Sigmoid colon (tissue), 7 donors: ENCODE data around the gene RPL36A. TPM values are rescaled to one million over a fixed set of nuclear protein-coding genes. Genes with fewer than 3 reads are reported as not detected.
A peak's percentile ranks its signal among the peaks of the same experiment; 100 is the strongest.

ENCODE experiments used
- DNase-seq: peaks from one replicate; pipeline ENCODE4 v3.0.0-alpha.2; 2019
- H3K27ac ChIP-seq, 4 donors: fragments of 200-600 bp; sonication (generic); one replicate each; pipeline ENCODE4 v1.5.1; 2016 to 2019; ENCODE audit warnings: mild to moderate bottlenecking in 1 of 4
- H3K27me3 ChIP-seq, 3 donors: fragments of 200-600 bp; sonication (generic); one replicate each; pipeline ENCODE4 v1.5.1; 2019; ENCODE audit warnings: mild to moderate bottlenecking in 1 of 3
- H3K36me3 ChIP-seq, 4 donors: fragments of 200-600 bp; sonication (generic); one replicate each; pipeline ENCODE4 v1.5.1; 2016 to 2019
- H3K4me1 ChIP-seq, 4 donors: fragments of 200-600 bp; sonication (generic); one replicate each; pipeline ENCODE4 v1.5.1; 2017 to 2019
- H3K4me3 ChIP-seq, 4 donors: fragments of 200-600 bp; sonication (generic); one replicate each; pipeline ENCODE4 v1.5.1; 2017 to 2019; ENCODE audit warnings: mild to moderate bottlenecking in 2 of 4, moderate library complexity in 1 of 4
- H3K9me3 ChIP-seq, 4 donors: fragments of 200-600 bp in 3 of 4; sonication (generic) in 3 of 4; one replicate each; pipeline versions ENCODE4 v1.5.1 to v1.6.1; 2013 to 2019
- EP300 ChIP-seq, 4 donors: sonication (generic); formaldehyde crosslinking; IDR thresholded peaks; one replicate each; pipeline ENCODE4 v1.6.1; 2017; ENCODE audit warnings: antibody characterized with exemption in 4 of 4
- POLR2A ChIP-seq, 2 donors: fragments of 450-650 bp; IDR thresholded peaks; one replicate each; pipeline ENCODE4 v1.6.1; 2016; ENCODE audit warnings: antibody characterized with exemption in 2 of 2, mild to moderate bottlenecking in 2 of 2, moderate library complexity in 2 of 2
- POLR2AphosphoS5 ChIP-seq, 4 donors: sonication (generic); formaldehyde crosslinking; IDR thresholded peaks; one replicate each; pipeline ENCODE4 v1.6.1; 2017; ENCODE audit warnings: antibody characterized with exemption in 4 of 4
- WGBS, 2 donors: extraction: QIAGEN DNeasy Blood & Tissue Kit; methylation state at CpG; one replicate each; pipeline ENCODE4 v1.1.7; 2013; 5-methylcytosine and 5-hydroxymethylcytosine counted together
- intact Hi-C: fragments of 100-400 bp; cut with DNase I; formaldehyde crosslinking; loops from one replicate; pipeline ENCODE4 v1.15.1; 2023
- polyA plus RNA-seq, 3 donors: library from polyadenylated mRNA; stranded (reverse); fragments of 200-250 nt; gene quantifications; one replicate each; pipeline ENCODE4 v1.2.3, GENCODE V29; 2013
- total RNA-seq, 4 donors: library from RNA; depleted of rRNA; stranded (reverse); fragments of >200 nt; gene quantifications; one replicate each; pipeline ENCODE4 v1.1.0, GENCODE V29; 2016
- TF ChIP-seq, protein P1 (sequence below), 4 experiments: fragments of 450-650 bp in 3 of 4; fragments of 200-600 bp in 1 of 4; IDR thresholded peaks; one replicate each; pipeline ENCODE4 v1.5.1; 2016 to 2019; ENCODE audit warnings: antibody characterized with exemption in 4 of 4, mild to moderate bottlenecking in 3 of 4, moderate library complexity in 2 of 4
- donor health status: healthy with polysubstance abuse.
- donor health status: Bipolar disorder and iron deficiency.
- donor health status: healthy.

The RPL36A gene
- total RNA-seq (1,000 to 10,000 TPM in 2 of 4 donors, 100 to 1,000 TPM in 2; 753 to 2,539 (median 1,366) TPM), polyA plus RNA-seq (1,000 to 10,000 TPM; 1,854 to 3,258 (median 2,959) TPM)

DNA sequence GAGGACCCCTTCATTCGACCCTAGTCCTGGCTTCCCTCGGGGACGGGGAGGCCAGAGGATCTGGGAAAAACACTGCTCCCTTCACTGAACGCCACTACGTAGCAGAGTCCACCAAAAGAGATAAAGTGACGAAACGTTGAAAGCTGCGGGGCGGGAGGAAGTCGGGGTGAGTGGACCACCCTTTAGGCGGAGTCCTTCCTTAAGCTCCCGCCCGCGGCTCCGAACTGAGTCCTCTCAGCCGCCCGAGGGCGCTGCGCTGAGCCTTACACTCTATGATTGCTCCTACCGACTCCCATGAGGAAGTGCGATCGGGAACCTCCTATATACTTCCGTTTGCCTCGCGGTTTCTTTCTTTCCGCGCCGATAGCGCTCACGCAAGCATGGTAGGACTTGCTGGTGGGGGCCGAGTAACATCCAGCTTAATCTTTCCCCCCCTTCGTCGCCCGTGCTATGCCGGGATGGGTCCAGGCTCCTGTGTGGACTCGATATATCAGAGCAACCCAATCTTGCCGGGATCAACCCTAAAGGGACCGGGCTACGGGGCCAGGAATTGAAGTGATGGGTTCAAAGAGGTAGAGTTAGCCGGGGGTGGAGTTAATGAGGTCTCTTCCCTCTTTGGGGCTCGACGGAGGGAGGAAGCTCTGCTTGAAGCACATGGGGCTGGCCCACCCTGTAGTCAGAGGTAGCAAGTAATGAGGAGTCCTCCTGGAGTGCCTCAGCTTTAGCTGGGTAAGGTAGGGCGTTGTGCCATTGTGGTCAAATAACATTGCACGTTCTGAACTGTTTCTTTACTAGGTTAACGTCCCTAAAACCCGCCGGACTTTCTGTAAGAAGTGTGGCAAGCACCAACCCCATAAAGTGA is at the start of gene RPL36A:
TSS of gene RPL36A (plus strand) at position 348 of the 862 bp plus-strand sequence. CDS start at position 381, 33 bp downstream.
- Histone ChIP-seq H3K4me1 (peaks cover 0 to 8% (median 0%) of the 10 kb centered on the region in 4 donors), H3K27ac (peak within 1 kb of the TSS; percentile 71 to 85 (median 76)), H3K4me3 (peak within 1 kb of the TSS; percentile 24 to 53 (median 50)), H3K27me3 (no peaks in the 10 kb centered on the region), H3K9me3 (no peaks in the 10 kb centered on the region), H3K36me3 (peaks cover 0 to 10% (median 2%) of the 10 kb centered on the region in 4 donors)
- peak; percentile 93 to 97 (median 95) for TF ChIP-seq POLR2AphosphoS5 (IDR thresholded peaks at IDR 0.05)
- TF ChIP-seq POLR2A (IDR thresholded peaks at IDR 0.05), result peak; percentile 71 to 75
- no peak for TF ChIP-seq EP300 (IDR thresholded peaks at IDR 0.05)
- TF ChIP-seq, protein P1, sequence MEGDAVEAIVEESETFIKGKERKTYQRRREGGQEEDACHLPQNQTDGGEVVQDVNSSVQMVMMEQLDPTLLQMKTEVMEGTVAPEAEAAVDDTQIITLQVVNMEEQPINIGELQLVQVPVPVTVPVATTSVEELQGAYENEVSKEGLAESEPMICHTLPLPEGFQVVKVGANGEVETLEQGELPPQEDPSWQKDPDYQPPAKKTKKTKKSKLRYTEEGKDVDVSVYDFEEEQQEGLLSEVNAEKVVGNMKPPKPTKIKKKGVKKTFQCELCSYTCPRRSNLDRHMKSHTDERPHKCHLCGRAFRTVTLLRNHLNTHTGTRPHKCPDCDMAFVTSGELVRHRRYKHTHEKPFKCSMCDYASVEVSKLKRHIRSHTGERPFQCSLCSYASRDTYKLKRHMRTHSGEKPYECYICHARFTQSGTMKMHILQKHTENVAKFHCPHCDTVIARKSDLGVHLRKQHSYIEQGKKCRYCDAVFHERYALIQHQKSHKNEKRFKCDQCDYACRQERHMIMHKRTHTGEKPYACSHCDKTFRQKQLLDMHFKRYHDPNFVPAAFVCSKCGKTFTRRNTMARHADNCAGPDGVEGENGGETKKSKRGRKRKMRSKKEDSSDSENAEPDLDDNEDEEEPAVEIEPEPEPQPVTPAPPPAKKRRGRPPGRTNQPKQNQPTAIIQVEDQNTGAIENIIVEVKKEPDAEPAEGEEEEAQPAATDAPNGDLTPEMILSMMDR (IDR thresholded peaks at IDR 0.05), result peak in 3 of 4 experiments; percentile 32 to 53 (median 49)
- WGBS, 2 donors, result 0 to 1% methylated on average over 47 of the region's 47 CpGs
- DNase-seq, result peak; percentile 92
- intact Hi-C loops, result loop anchor here (2.0 to 5.0 kb wide), 2 partner anchors 16 to 44 kb away; partner anchors contain the start of genes GLA and TIMM8A

DNA sequence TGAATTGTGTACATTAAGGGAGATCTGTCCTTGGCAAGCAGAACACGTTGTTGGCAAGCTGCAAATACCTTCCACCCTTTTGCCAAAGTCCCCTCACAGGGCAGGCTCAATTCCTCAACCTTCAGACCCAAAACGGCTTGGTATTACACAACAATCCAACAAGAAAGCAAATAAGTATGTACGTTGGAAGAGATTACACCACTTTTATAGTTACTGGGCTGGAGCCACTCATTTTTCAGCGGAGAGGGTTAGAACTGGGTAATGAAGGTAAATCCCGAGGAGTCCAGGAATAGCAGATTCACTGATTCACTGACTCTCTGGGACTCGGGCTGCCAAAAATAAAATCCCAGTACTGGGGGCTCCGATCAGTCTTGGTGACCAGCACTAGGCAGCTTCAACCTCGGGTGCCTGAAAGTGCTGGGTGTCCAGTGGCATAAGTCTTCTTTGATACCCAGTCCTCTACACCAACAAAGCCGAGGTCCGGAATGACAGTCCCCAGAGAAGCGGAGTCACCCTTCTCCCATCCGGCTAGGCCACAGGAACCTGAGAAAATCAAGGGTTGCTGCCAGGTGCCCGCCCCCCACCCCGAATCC is 42.9 kb upstream of the RPL36A start:
- Histone ChIP-seq H3K27me3 (no peaks in the 10 kb centered on the region), H3K36me3 (no peaks in the 10 kb centered on the region), H3K4me1 (peaks cover 0 to 8% (median 7%) of the 10 kb centered on the region in 4 donors), H3K4me3 (peak overlapping the region; percentile 62 to 68 (median 64)), H3K27ac (peak overlapping the region; percentile 79 to 91 (median 88)), H3K9me3 (no peaks in the 10 kb centered on the region)
- TF ChIP-seq POLR2AphosphoS5 (IDR thresholded peaks at IDR 0.05), result no peak
- TF ChIP-seq, protein P1 (IDR thresholded peaks at IDR 0.05), result no peak
- no peak for TF ChIP-seq EP300 (IDR thresholded peaks at IDR 0.05)
- TF ChIP-seq POLR2A (IDR thresholded peaks at IDR 0.05), result no peak
- no peak for DNase-seq
- intact Hi-C loops, result loop anchor here (5.0 kb wide), 1 partner anchor 44 kb away; the partner anchor contains the start of gene RPL36A
- WGBS, 2 donors, result 0 to 1% methylated on average over 14 of the region's 14 CpGs

DNA sequence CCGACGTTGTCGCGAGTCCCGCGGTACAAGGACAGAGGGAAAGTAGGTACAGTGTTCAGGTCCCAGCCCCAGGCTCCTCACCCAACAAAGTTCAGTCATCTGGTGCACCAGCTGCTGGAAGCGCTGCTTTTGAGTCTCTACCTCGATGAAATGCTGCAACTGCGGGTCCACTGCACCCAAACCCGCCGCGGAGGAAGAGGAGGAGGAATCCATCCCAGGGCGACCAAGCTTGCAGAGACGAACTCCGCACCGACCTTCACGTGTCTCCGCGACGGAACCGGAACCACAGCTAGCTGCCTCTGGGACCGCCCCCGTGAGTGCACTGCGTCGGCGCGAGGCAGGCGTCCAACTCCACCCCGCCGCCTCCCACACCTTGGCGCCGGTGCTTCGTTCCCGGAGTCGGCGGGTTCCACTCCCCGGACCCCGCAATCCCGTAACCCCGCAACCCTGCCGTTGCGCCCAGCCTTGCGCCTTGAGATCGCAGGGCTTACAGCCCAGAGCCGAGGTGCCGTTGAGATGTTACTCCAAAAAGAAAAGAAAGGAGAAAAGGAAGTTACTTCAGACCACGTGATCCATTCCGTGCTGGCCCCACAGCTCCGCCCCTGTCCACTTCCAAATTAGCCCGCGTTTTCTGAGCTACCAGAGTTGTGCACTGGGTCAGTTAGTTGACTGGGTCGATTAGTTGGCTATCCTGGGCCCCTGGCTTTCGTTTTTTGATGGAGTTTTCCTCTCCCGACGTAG is 42.2 kb upstream of the RPL36A start, which contains the start of gene TIMM8A:
TSS of gene TIMM8A (minus strand) at position 291 of the 741 bp plus-strand sequence. CDS start at position 213, 78 bp downstream.
- peak; percentile 89 for DNase-seq
- H3K27ac ChIP-seq, result peak within 1 kb of the TSS; percentile 79 to 91 (median 88)
- no peaks in the 10 kb centered on the region for H3K27me3 ChIP-seq
- peak in 1 of 2 donors; percentile 19 for TF ChIP-seq POLR2A (IDR thresholded peaks at IDR 0.05)
- TF ChIP-seq, protein P1 (IDR thresholded peaks at IDR 0.05), result no peak
- peak; percentile 51 to 66 (median 59) for TF ChIP-seq POLR2AphosphoS5 (IDR thresholded peaks at IDR 0.05)
- TF ChIP-seq EP300 (IDR thresholded peaks at IDR 0.05), result no peak
- no peaks in the 10 kb centered on the region for H3K9me3 ChIP-seq
- H3K4me1 ChIP-seq, result peaks cover 0 to 8% (median 7%) of the 10 kb centered on the region in 4 donors
- 0% methylated on average over 55 of the region's 55 CpGs for WGBS, 2 donors
- H3K4me3 ChIP-seq, result peak within 1 kb of the TSS; percentile 62 to 68 (median 64)
- intact Hi-C loops, result loop anchor here (5.0 kb wide), 1 partner anchor 44 kb away; the partner anchor contains the start of gene RPL36A
- no peaks in the 10 kb centered on the region for H3K36me3 ChIP-seq

DNA sequence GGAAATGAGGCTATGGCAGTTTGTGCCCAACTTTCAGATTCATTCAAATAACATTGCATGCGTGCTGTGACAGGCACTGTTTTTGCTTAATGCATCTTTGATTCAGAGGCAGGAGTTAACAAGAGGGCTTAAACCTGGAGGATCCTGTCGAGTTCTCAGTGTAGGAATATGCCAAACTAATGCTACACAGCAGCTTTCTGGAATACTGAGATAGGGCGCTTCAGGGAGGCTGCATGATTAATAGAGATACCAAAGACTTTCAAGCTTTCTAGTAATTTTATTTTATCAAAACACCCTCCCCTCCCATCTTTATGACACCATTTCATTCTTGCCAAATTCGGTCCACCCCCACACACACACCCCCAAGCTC is 41.6 kb upstream of the RPL36A start:
- H3K27me3 ChIP-seq, result no peaks in the 10 kb centered on the region
- no peak for DNase-seq
- H3K36me3 ChIP-seq, result no peaks in the 10 kb centered on the region
- no peaks in the 10 kb centered on the region for H3K9me3 ChIP-seq
- peak overlapping the region; percentile 79 to 91 (median 88) for H3K27ac ChIP-seq
- H3K4me3 ChIP-seq, result peak overlapping the region; percentile 62 to 68 (median 64)
- intact Hi-C loops, result loop anchor here (5.0 kb wide), 1 partner anchor 43 kb away; the partner anchor contains the start of gene RPL36A
- TF ChIP-seq EP300 (IDR thresholded peaks at IDR 0.05) (no peak), POLR2AphosphoS5 (IDR thresholded peaks at IDR 0.05) (no peak)
- WGBS, 2 donors, result 18 to 37% methylated on average over 4 of the region's 4 CpGs
- peaks cover 0 to 8% (median 7%) of the 10 kb centered on the region in 4 donors for H3K4me1 ChIP-seq
